Smooth muscle cell (in vitro differentiated cells): ENCODE measurements around the gene SHC4. TPM values are rescaled to one million over a fixed set of nuclear protein-coding genes. Genes with fewer than 3 reads are reported as not detected.

ENCODE experiments used
- DNase-seq: peaks from one replicate; lab custom pipeline; 2025; ENCODE audit not compliant: unreplicated experiment; lab: John Stamatoyannopoulos, UW
- H2AFZ ChIP-seq: fragments of 200-600 bp; sonication (generic); 2 replicates; pipeline ENCODE4 v1.6.0; 2016; ENCODE audit warnings: antibody characterized with exemption, low read depth, mild to moderate bottlenecking
- H3F3A ChIP-seq: fragments of 200-600 bp; sonication (generic); 2 replicates; pipeline ENCODE4 v1.6.0; 2017; ENCODE audit warnings: antibody characterized with exemption, low read depth
- H3K27ac ChIP-seq: fragments of 200-600 bp; sonication (generic); 2 replicates; pipeline ENCODE4 v1.5.1; 2016; ENCODE audit warnings: low read depth, mild to moderate bottlenecking
- H3K27me3 ChIP-seq: fragments of 200-600 bp; sonication (generic); 2 replicates; pipeline ENCODE4 v1.6.1; 2016; ENCODE audit warnings: low read depth, mild to moderate bottlenecking
- H3K36me3 ChIP-seq: fragments of 200-600 bp; sonication (generic); 2 replicates; pipeline ENCODE4 v1.5.1; 2016; ENCODE audit warnings: low read depth
- H3K4me1 ChIP-seq: fragments of 200-600 bp; sonication (generic); 2 replicates; pipeline ENCODE4 v1.5.1; 2016; ENCODE audit warnings: low read depth
- H3K4me2 ChIP-seq: fragments of 200-600 bp; sonication (generic); 2 replicates; pipeline ENCODE4 v1.6.0; 2016; ENCODE audit warnings: mild to moderate bottlenecking
- H3K4me3 ChIP-seq: fragments of 200-600 bp; sonication (generic); 2 replicates; pipeline ENCODE4 v1.5.1; 2016; ENCODE audit warnings: mild to moderate bottlenecking
- H3K79me2 ChIP-seq: fragments of 200-600 bp; sonication (generic); 2 replicates; pipeline ENCODE4 v1.6.0; 2016; ENCODE audit warnings: low read depth, mild to moderate bottlenecking
- H3K9ac ChIP-seq: fragments of 200-600 bp; sonication (generic); 2 replicates; pipeline ENCODE4 v1.6.0; 2016; ENCODE audit warnings: low read depth
- H3K9me3 ChIP-seq: fragments of 200-600 bp; sonication (generic); replicated peaks from 2 replicates; pipeline ENCODE4 v1.5.1; 2016; ENCODE audit warnings: low read depth
- H4K20me1 ChIP-seq: fragments of 200-600 bp; sonication (generic); 2 replicates; pipeline ENCODE4 v1.6.0; 2016; ENCODE audit warnings: low read depth
- WGBS: methylation state at CpG from one replicate; pipeline ENCODE4 v1.1.7; 2016; ENCODE audit warnings: low lambda C conversion rate; 5-methylcytosine and 5-hydroxymethylcytosine counted together
- polyA plus RNA-seq: library from polyadenylated mRNA; unstranded; fragments of >200 nt; fragmentation: Nextera tagmentation; extraction: Ambion mirVana; gene quantifications from 2 replicates; pipeline ENCODE4 v1.2.1, GENCODE V29; 2016
- total RNA-seq: library from RNA; depleted of rRNA; stranded (reverse); fragments of >200 nt; gene quantifications from 2 replicates; pipeline ENCODE4 v1.2.3, GENCODE V29; 2014
- TF ChIP-seq, protein P1 (sequence below): fragments of 200-600 bp; sonication (generic); IDR thresholded peaks from 2 replicates; pipeline ENCODE4 v1.5.1; 2017; ENCODE audit warnings: borderline replicate concordance, mild to moderate bottlenecking, antibody characterized with exemption; ENCODE audit not compliant: insufficient read depth, poor library complexity, severe bottlenecking

SHC4 gene
- total and polyA plus RNA-seq, 2 experiments from 2014 or later: 0.39 to 1.2 TPM

DNA sequence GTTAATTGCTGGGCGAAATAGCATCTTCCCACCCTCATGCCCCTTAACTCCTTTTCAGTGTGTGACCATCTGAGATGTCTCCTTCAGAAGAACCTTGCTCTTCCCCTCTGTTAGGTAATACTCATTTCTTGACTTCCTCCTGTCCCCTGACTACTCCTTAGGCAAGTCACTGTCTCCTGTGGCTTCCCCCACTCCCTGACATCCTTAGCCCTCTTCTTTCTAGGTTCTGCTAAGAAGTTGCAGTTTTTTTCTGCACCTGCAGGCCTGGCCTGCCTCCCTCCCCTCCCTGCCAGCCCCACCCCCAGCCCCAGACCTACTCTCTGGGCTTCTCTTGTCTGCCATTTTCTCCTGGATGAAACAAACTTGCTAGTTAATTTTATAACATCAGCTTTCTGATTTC is 101.0 kb downstream of the SHC4 start:
- H4K20me1 ChIP-seq: no peaks in the 10 kb centered on the region
- H3K79me2 ChIP-seq: no peaks in the 10 kb centered on the region
- no peaks in the 10 kb centered on the region for H3K27me3 ChIP-seq
- no peaks in the 10 kb centered on the region for H3K9me3 ChIP-seq
- H3K4me2 ChIP-seq: no peak overlapping the region
- 90% methylated on average over 1 of the region's 1 CpG for WGBS
- no peak overlapping the region for H3K4me3 ChIP-seq
- H3K9ac ChIP-seq: no peak overlapping the region
- H2AFZ ChIP-seq: peak overlapping the region; percentile 4
- peaks cover 18% of the 10 kb centered on the region for H3K4me1 ChIP-seq
- H3F3A ChIP-seq: peaks cover 1% of the 10 kb centered on the region
- H3K27ac ChIP-seq: no peak overlapping the region
- H3K36me3 ChIP-seq: no peaks in the 10 kb centered on the region
- no peak for DNase-seq
- TF ChIP-seq, protein P1, sequence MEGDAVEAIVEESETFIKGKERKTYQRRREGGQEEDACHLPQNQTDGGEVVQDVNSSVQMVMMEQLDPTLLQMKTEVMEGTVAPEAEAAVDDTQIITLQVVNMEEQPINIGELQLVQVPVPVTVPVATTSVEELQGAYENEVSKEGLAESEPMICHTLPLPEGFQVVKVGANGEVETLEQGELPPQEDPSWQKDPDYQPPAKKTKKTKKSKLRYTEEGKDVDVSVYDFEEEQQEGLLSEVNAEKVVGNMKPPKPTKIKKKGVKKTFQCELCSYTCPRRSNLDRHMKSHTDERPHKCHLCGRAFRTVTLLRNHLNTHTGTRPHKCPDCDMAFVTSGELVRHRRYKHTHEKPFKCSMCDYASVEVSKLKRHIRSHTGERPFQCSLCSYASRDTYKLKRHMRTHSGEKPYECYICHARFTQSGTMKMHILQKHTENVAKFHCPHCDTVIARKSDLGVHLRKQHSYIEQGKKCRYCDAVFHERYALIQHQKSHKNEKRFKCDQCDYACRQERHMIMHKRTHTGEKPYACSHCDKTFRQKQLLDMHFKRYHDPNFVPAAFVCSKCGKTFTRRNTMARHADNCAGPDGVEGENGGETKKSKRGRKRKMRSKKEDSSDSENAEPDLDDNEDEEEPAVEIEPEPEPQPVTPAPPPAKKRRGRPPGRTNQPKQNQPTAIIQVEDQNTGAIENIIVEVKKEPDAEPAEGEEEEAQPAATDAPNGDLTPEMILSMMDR: no peak

GRCh38 chr15:48861813-48862431 is 101.8 kb downstream of the SHC4 start:
- Histone ChIP-seq H3K27ac (no peak overlapping the region), H3K9me3 (no peaks in the 10 kb centered on the region), H3K79me2 (no peaks in the 10 kb centered on the region), H3K4me3 (no peak overlapping the region), H3K4me1 (peaks cover 17% of the 10 kb centered on the region), H3K27me3 (no peaks in the 10 kb centered on the region), H3F3A (no peaks in the 10 kb centered on the region), H2AFZ (peak overlapping the region; percentile 4), H3K4me2 (no peak overlapping the region), H4K20me1 (no peaks in the 10 kb centered on the region), H3K9ac (no peak overlapping the region), H3K36me3 (no peaks in the 10 kb centered on the region)
- no peak for DNase-seq
- TF ChIP-seq, protein P1: peak; percentile 95
- WGBS: 14% methylated on average over 1 of the region's 1 CpG

- no peak overlapping the region for H2AFZ ChIP-seq
- peaks cover 3% of the 10 kb centered on the region for H3K4me1 ChIP-seq
Observed at GRCh38 chr15:48859426-48859825, 104.3 kb downstream of the SHC4 start.

More at GRCh38 chr15:48859426-48859825, 104.3 kb downstream of the SHC4 start:
- Histone ChIP-seq H3K4me2 (no peak overlapping the region), H3K36me3 (no peaks in the 10 kb centered on the region), H3K4me3 (no peak overlapping the region), H3K9me3 (no peaks in the 10 kb centered on the region), H3K9ac (no peak overlapping the region), H3F3A (peaks cover 3% of the 10 kb centered on the region), H3K27ac (no peak overlapping the region), H3K79me2 (no peaks in the 10 kb centered on the region), H3K27me3 (no peaks in the 10 kb centered on the region), H4K20me1 (no peaks in the 10 kb centered on the region)
- DNase-seq: no peak
- 97% methylated on average over 2 of the region's 2 CpGs for WGBS
- TF ChIP-seq, protein P1: no peak
